Keratinocyte (primary cell): ENCODE measurements around the gene DLX2. TPM values are rescaled to one million over a fixed set of nuclear protein-coding genes. Genes with fewer than 3 reads are reported as not detected.
A peak's percentile ranks its signal among the peaks of the same experiment; 100 is the strongest.

Experiments used
- DNase-seq: peaks from one replicate; pipeline ENCODE4 v3.0.0-alpha.2; 2011; ENCODE audit warnings: low read depth, missing footprints, low spot score
- FAIRE-seq: peaks from 2 replicates; lab custom pipeline; 2011; peaks lifted over from hg19 to GRCh38; lab: Jason Lieb, UNC
- H2AFZ ChIP-seq: 2 replicates; pipeline ENCODE4 v1.6.0; 2012; ENCODE audit warnings: low read length, control low read depth, inconsistent platforms; ENCODE audit not compliant: control insufficient read depth
- H3K27ac ChIP-seq: 2 replicates; pipeline ENCODE4 v1.5.1; 2011; ENCODE audit warnings: low read length; ENCODE audit not compliant: control insufficient read depth, insufficient read depth
- H3K27me3 ChIP-seq: 3 replicates; pipeline ENCODE4 v1.6.0; 2011; ENCODE audit warnings: low read length; ENCODE audit not compliant: control insufficient read depth, insufficient read depth; ENCODE audit errors: extremely low read depth
- H3K36me3 ChIP-seq, 2 experiments: 2 replicates in 1 of 2; 3 replicates in 1 of 2; pipeline ENCODE4 v1.5.1; 2011; ENCODE audit warnings: low read length in 2 of 2, mild to moderate bottlenecking in 1 of 2; ENCODE audit not compliant: control insufficient read depth in 2 of 2, insufficient read depth in 2 of 2; ENCODE audit errors: extremely low read depth in 1 of 2
- H3K4me1 ChIP-seq: 3 replicates; pipeline ENCODE4 v1.5.1; 2011; ENCODE audit warnings: low read length; ENCODE audit not compliant: control insufficient read depth, insufficient read depth; ENCODE audit errors: extremely low read depth
- H3K4me2 ChIP-seq: 3 replicates; pipeline ENCODE4 v1.6.0; 2011; ENCODE audit warnings: low read depth, low read length; ENCODE audit not compliant: control insufficient read depth, insufficient read depth; ENCODE audit errors: extremely low read depth
- H3K4me3 ChIP-seq, 3 experiments: fragments of 200-600 bp in 1 of 3; sonication (generic) in 1 of 3; 2 replicates in 2 of 3; 3 replicates in 1 of 3; pipeline ENCODE4 v1.5.1; 2011 to 2016; ENCODE audit warnings: low read length in 3 of 3, mild to moderate bottlenecking in 3 of 3, control low read depth in 2 of 3, inconsistent platforms in 1 of 3, low read depth in 1 of 3, mixed read lengths in 1 of 3, mixed run types in 1 of 3, moderate library complexity in 1 of 3; ENCODE audit not compliant: control insufficient read depth in 2 of 3, insufficient read depth in 2 of 3; ENCODE audit errors: extremely low read depth in 1 of 3
- H3K79me2 ChIP-seq: 2 replicates; pipeline ENCODE4 v1.6.0; 2012; ENCODE audit warnings: low read length; ENCODE audit not compliant: control insufficient read depth, insufficient read depth
- H3K9ac ChIP-seq: 3 replicates; pipeline ENCODE4 v1.6.0; 2011; ENCODE audit warnings: low read length; ENCODE audit not compliant: control insufficient read depth, insufficient read depth; ENCODE audit errors: extremely low read depth
- H3K9me1 ChIP-seq: 3 replicates; pipeline ENCODE4 v1.6.0; 2011; ENCODE audit warnings: low read length; ENCODE audit not compliant: control insufficient read depth, insufficient read depth; ENCODE audit errors: extremely low read depth
- H3K9me3 ChIP-seq: 2 replicates; pipeline ENCODE4 v1.5.1; 2012; ENCODE audit warnings: low read depth, low read length; ENCODE audit not compliant: control insufficient read depth
- H4K20me1 ChIP-seq: 3 replicates; pipeline ENCODE4 v1.6.0; 2011; ENCODE audit warnings: low read length; ENCODE audit not compliant: control insufficient read depth, insufficient read depth; ENCODE audit errors: extremely low read depth
- CTCF ChIP-seq, 3 experiments: IDR thresholded peaks in 1 of 3; conservative IDR thresholded peaks in 1 of 3; optimal IDR thresholded peaks in 1 of 3; 2 replicates in 2 of 3; 3 replicates in 1 of 3; pipeline versions ENCODE3 to v1.5.1; 2011; ENCODE audit warnings: low read length in 3 of 3, mild to moderate bottlenecking in 3 of 3, moderate library complexity in 2 of 3, control low read depth in 1 of 3, inconsistent platforms in 1 of 3; ENCODE audit not compliant: insufficient read depth in 2 of 3; ENCODE audit errors: extremely low read depth in 1 of 3
- EZH2 ChIP-seq: IDR thresholded peaks from one replicate; pipeline ENCODE4 v1.6.1; 2012; ENCODE audit warnings: inconsistent platforms, mild to moderate bottlenecking, low read length, moderate library complexity
- dilution Hi-C: fragments of 300-500 bp; cut with MboI; formaldehyde crosslinking; loops from one replicate; pipeline ENCODE4 v1.7.0; 2020; ENCODE audit warnings: low sequenced_read_pairs; ENCODE audit not compliant: extremely low pct_ligation_motif_present
- polyA plus RNA-seq, 5 experiments: library from polyadenylated mRNA; depleted of rRNA in 3 of 5; stranded (reverse) in 3 of 5; stranded (forward) in 1 of 5; unstranded in 1 of 5; fragments of >200 nt; gene quantifications; 1 replicate in 1 of 5; 2 replicates in 3 of 5; 3 replicates in 1 of 5; pipeline versions ENCODE4 v1.2.1 to v1.2.3, GENCODE V29; 2011 to 2012; ENCODE audit warnings: missing spikeins in 2 of 5, low read depth in 1 of 5, low replicate concordance in 1 of 5

Gene DLX2
- polyA plus RNA-seq, 1 donor (not counting 4 experiments of a cell fraction or from before 2014, with no cell fraction given), result 0.29 TPM

- Histone ChIP-seq H3K9me1 (no peaks in the 10 kb centered on the region), H3K79me2 (no peaks in the 10 kb centered on the region), H3K4me2 (peak within 1 kb of the TSS; percentile 87), H3K4me1 (peaks cover 34% of the 10 kb centered on the region), H3K9ac (peak within 1 kb of the TSS; percentile 75), H3K4me3 (peak within 1 kb of the TSS; percentile 44 to 75 (median 69)), H3K36me3 (no peaks in the 10 kb centered on the region), H3K9me3 (no peaks in the 10 kb centered on the region), H4K20me1 (no peaks in the 10 kb centered on the region), H3K27ac (peak within 1 kb of the TSS; percentile 48), H2AFZ (peak within 1 kb of the TSS; percentile 96), H3K27me3 (peaks cover 93% of the 10 kb centered on the region)
- DNase-seq, result no peak
- no peak for FAIRE-seq
- no peak for TF ChIP-seq CTCF (optimal IDR thresholded peaks at IDR 0.05 in 1 of 3, IDR thresholded peaks at IDR 0.05 in 1 of 3, conservative IDR thresholded peaks at IDR 0.05 in 1 of 3; ENCODE audit: extremely low read depth in 1 of 3, insufficient read depth in 2 of 3, low read length in 3 of 3)
- no peak for TF ChIP-seq EZH2
- dilution Hi-C loops, result no loop called here
Observed at GRCh38 chr2:172085460-172086159, 17.1 kb downstream of the DLX2 start, which contains the start of gene DLX1. DLX1 (plus strand) TSS chr2:172085507; CDS start chr2:172085678, 171 bp downstream.

- Histone ChIP-seq H3K27me3 (peaks cover 93% of the 10 kb centered on the region), H3K79me2 (no peaks in the 10 kb centered on the region), H3K4me3 (peak overlapping the region; percentile 44 to 75 (median 69)), H4K20me1 (no peaks in the 10 kb centered on the region), H3K9ac (peak overlapping the region; percentile 75), H3K36me3 (no peaks in the 10 kb centered on the region), H3K4me1 (peaks cover 34% of the 10 kb centered on the region), H3K9me1 (no peaks in the 10 kb centered on the region), H3K4me2 (peak overlapping the region; percentile 87), H3K27ac (peak overlapping the region; percentile 20), H3K9me3 (no peaks in the 10 kb centered on the region), H2AFZ (peak overlapping the region; percentile 86)
- TF ChIP-seq EZH2 (no peak), CTCF (optimal IDR thresholded peaks at IDR 0.05 in 1 of 3, IDR thresholded peaks at IDR 0.05 in 1 of 3, conservative IDR thresholded peaks at IDR 0.05 in 1 of 3; ENCODE audit: extremely low read depth in 1 of 3, insufficient read depth in 2 of 3, low read length in 3 of 3) (no peak)
- dilution Hi-C loops, result no loop called here
- no peak for FAIRE-seq
- DNase-seq, result peak; percentile 80
Observed at GRCh38 chr2:172084645-172085459, 17.8 kb downstream of the DLX2 start.
